GM18909 (cell line): ENCODE measurements around the gene PLAGL2.
"Not testable (repeated sequence)": the region's sequence is repeated elsewhere in the genome, so short reads cannot be mapped to it uniquely, and the experiment has no call there.

Experiments
- ATAC-seq: cut with Tn5 transposase; IDR thresholded peaks from one replicate; pipeline ENCODE4 v1.9.1; 2021; ENCODE audit warnings: mild to moderate bottlenecking; ENCODE audit not compliant: unreplicated experiment, poor library complexity

Gene PLAGL2

GRCh38 chr20:32207626-32208498 lies at the start of gene PLAGL2, which contains the start of gene POFUT1:
Gene PLAGL2 (minus strand): TSS chr20:32207743. CDS start chr20:32202178, 5,565 bp downstream.
Gene POFUT1 (plus strand): TSS chr20:32207880. CDS start chr20:32207942, 62 bp downstream.
- ATAC-seq, result peak; percentile 87

- ATAC-seq, result no peak
Observed at GRCh38 chr20:32252189-32252588, 44.6 kb upstream of the PLAGL2 start.

GRCh38 chr20:32251470-32251869 lies 43.9 kb upstream of the PLAGL2 start:
- ATAC-seq, result no peak

DNA sequence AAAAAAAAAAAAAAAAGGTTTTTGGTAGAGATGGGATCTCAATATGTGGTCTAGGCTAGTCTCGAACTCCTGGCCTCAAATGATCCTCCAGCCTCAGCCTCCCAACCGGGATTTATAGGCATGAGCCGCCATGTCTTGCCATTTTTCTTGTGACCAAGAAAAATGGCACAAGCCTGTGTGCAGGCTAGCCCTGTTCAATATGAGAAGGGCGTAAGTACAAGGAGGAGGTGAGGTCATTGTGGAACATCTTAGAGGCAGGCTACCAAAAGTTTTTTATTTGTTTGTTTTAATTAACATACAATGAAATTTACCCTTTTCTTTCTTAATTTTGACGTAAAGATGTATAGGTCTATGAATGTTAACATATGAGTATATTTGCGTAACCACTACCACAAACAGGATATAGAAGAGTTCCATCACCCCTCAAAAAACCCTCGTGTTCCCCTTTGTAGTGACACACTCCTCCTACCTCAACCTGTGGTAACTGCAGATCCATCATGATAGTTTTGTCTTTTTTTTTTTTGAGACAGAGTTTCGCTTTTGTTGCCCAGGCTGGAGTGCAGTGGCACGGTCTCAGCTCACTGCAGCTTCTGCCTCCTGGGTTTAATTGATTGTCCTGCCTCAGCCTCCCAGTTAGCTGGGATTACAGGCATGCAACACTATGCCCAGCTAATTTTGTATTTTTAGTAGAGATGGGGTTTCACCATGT lies 41.6 kb upstream of the PLAGL2 start:
- ATAC-seq, result no peak

- ATAC-seq, result no peak
Observed at GRCh38 chr20:32248043-32248442, 40.5 kb upstream of the PLAGL2 start.

- ATAC-seq, result not testable (repeated sequence)
Observed at GRCh38 chr20:32246208-32246607, 38.7 kb upstream of the PLAGL2 start.

DNA sequence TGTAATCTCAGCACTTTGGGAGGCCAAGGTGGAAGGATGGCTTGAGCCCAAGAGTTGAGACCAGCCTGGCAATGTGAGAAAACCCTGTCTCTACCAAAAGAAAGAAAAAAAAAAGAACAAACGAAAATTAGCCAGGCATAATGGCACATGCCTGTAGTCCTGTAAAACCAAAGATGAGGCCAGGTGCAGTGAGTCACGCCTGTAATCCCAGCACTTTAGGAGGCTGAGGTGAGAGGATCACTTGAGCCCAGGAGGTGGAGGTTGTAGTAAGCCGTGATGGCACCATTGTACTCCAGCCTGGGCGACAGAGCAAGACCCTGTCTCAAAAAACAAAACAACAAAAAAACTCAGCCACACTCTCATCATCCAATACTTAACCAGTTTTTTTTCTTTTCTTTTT lies 37.4 kb upstream of the PLAGL2 start:
- no peak for ATAC-seq

- ATAC-seq, result no peak
Observed at GRCh38 chr20:32244150-32244823, 36.7 kb upstream of the PLAGL2 start.

GRCh38 chr20:32241807-32242206 lies 34.3 kb upstream of the PLAGL2 start:
- no peak for ATAC-seq

DNA sequence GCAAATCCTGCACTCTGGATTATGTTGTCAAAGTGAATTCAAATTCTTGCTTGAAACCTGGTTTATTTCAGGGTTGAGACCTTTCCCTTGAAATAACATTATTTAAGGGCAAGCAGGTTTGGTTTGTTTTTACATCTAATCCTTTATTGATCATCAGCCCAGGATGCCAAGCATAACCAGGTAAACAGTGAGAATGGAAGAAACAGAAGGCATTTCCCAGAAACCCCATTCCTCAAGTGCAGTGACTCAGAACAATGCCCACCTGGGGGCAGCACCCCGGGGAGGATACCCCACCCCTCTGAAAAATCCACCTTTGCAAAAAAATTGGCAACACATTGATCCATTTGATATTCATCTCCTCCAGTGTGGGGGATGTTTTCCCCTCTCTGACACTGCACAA lies 32.7 kb upstream of the PLAGL2 start:
- no peak for ATAC-seq

- ATAC-seq, result no peak
Observed at GRCh38 chr20:32238483-32239425, 31.2 kb upstream of the PLAGL2 start.

DNA sequence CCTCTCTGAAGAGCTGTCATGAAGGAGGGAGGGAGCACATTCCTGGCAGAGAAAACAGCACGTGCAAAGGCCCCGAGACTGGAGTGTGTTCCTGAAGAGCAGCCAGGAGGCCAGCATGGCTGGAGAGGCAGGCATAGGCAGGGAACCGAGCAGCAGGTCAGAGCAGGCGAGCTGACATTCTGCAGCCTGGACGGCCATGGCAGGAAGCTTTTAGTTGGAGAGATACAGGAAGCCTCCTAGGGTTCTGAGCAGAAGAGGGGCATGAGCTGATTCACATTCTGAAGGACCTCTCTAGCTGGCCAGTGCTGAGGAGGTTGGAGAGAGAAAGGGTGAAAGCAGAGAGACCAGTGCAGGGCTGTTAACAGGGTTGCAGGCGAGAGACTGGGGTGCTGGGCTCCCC lies 29.9 kb upstream of the PLAGL2 start:
- no peak for ATAC-seq

DNA sequence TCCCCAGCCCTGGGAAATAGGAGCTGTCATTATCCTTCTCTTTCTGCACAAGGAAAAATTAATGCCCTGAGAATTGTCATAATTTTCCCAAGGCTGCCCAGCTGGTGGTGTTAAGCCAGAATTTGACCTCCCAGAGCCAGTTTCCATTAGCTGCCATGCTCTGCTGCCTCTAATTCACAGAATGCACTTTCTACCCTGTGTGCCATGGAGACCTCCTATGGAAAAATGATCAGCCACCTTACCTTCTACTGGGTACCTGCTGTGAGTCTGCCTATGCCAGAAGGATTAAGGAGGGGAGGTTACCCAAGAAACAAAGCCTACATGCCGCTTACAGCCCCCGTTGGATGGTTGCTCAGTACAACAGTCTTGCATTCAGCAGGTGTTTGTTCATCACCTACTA lies 29.3 kb upstream of the PLAGL2 start:
- ATAC-seq, result no peak

GRCh38 chr20:32236048-32236533 lies 28.5 kb upstream of the PLAGL2 start:
- no peak for ATAC-seq

GRCh38 chr20:32235331-32236047 lies 27.9 kb upstream of the PLAGL2 start:
- ATAC-seq, result no peak

DNA sequence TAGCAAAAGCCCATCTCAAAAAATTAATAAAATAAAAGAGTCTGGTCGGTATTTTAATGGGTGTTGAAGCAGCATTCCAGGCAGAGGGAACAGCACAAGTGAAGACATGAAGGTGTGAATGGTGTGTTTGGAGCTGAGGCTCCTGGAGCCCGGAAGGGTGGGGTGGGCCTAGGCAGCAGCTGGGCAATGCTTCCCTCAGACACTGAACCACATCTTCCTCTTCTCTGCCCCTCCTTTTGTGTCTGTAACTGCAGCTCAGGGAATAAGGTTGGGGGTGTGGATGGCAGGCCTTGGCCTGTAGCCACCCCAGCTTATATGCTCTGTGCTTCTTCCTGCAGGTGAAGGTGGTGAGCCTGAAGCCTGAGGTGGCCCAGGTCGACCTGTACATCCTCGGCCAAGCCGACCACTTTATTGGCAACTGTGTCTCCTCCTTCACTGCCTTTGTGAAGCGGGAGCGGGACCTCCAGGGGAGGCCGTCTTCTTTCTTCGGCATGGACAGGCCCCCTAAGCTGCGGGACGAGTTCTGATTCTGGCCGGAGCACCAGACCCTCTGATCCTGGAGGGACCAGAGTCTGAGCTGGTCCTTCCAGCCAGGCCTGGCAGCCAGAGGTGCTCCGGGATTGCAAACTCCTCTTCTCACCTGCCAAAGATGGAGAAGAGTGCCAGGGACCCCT lies 26.7 kb upstream of the PLAGL2 start:
- ATAC-seq, result no peak

DNA sequence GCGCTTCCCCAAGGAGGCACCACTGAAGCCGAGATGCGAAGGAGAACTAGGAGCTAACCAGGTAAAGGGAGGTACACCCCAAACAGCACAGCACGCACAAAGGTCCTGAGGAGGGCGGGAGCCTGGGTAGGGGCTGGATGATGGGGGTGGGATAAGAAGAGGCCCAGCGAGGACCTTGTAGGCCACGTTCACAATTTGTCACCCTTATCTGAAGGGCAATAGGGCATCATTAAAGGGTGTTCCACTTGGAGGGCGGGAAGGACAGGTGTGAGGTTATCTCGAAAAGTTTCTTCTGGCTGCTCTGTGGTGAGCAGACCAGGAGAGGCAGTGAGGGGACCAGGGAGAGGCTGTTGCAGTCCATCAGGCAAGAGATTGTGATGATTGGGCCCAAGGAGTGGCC lies 25.7 kb upstream of the PLAGL2 start:
- no peak for ATAC-seq

DNA sequence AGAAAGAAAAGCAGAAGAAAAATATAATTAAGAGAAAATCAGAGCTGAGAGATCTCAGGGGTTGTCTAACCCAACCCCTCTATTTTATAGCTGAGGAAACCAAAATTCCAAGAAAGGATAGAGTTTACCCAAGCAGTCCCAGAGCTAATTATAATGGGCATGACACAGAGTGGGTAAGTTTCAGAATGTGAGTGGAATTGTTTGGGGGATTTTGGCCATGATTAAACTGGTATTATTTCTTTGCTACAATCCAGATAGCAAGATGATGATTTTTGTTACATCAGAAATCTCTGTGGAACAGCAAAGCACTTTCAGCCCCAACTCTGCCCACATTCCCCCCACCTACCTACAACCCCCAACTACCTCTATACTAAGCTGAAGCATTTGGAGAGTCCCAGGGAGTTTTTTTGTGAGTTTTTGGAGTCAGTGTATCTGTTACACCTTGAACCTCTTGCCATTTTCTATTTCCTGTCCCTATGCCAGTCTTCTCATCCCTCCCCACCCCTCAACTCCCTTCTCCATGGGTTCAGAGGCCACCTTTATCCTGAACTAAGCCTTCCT lies 24.9 kb upstream of the PLAGL2 start:
- ATAC-seq, result no peak
